Measurements from ENCODE around the gene TFF1.

DNA sequence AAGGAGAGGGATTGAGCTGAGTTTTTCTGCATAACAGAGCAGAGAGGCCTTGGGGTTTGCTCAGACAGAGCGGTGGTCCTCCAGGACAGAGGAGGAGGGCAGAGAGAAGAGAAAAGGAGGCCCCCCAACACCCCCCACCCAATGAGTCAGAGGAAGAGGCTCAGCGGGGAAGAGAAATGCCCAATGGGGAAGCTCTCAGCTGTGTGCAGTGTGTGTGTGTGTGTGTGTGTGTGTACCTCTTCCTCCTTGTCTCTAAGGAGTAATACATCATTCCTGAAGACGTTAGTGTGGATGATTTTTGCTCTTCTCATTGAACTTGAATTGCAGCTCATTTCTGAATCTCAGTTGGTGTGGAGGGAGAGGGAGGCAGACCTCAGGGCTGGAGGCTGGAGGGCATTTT, 20.8 kb upstream of the TFF1 start:
- TF ChIP-seq, protein P1, sequence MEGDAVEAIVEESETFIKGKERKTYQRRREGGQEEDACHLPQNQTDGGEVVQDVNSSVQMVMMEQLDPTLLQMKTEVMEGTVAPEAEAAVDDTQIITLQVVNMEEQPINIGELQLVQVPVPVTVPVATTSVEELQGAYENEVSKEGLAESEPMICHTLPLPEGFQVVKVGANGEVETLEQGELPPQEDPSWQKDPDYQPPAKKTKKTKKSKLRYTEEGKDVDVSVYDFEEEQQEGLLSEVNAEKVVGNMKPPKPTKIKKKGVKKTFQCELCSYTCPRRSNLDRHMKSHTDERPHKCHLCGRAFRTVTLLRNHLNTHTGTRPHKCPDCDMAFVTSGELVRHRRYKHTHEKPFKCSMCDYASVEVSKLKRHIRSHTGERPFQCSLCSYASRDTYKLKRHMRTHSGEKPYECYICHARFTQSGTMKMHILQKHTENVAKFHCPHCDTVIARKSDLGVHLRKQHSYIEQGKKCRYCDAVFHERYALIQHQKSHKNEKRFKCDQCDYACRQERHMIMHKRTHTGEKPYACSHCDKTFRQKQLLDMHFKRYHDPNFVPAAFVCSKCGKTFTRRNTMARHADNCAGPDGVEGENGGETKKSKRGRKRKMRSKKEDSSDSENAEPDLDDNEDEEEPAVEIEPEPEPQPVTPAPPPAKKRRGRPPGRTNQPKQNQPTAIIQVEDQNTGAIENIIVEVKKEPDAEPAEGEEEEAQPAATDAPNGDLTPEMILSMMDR (IDR thresholded peaks at IDR 0.05; ENCODE audit: low read length) = no peak
- TF ChIP-seq EZH2 (IDR thresholded peaks at IDR 0.05; ENCODE audit: borderline replicate concordance, low read length) = no peak

All from OCI-LY1 (cell line).